ENCODE results near the gene HLA-F. TPM values are rescaled to one million over a fixed set of nuclear protein-coding genes. Genes with fewer than 3 reads are reported as not detected.
A peak's percentile ranks its signal among the peaks of the same experiment; 100 is the strongest.

Gene HLA-F
- total RNA-seq, 1 donor from 2014 or later: 32.3 TPM

DNA sequence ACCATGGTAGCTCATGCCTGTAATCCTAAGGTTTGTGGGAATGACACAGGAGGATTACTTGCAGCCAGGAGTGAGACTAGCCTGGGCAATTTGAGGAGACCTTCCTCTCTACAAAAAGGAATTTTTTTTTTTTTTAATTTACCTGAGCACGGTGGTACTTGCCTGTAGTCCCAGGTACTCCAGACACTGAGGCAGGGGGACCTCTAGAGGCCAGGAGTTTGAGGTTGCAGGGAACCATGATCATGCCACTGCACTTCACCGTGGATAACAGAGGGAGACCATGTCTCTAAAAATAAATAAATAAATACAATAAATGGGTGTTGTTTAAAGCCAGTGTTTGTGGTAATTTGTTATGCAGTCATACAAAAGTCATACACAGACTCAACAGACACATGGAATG, 2.4 kb upstream of the HLA-F start:
- DNase-seq: no peak
- intact Hi-C loops (cut with micrococcal nuclease): no loop called here
- ATAC-seq: no peak

DNA sequence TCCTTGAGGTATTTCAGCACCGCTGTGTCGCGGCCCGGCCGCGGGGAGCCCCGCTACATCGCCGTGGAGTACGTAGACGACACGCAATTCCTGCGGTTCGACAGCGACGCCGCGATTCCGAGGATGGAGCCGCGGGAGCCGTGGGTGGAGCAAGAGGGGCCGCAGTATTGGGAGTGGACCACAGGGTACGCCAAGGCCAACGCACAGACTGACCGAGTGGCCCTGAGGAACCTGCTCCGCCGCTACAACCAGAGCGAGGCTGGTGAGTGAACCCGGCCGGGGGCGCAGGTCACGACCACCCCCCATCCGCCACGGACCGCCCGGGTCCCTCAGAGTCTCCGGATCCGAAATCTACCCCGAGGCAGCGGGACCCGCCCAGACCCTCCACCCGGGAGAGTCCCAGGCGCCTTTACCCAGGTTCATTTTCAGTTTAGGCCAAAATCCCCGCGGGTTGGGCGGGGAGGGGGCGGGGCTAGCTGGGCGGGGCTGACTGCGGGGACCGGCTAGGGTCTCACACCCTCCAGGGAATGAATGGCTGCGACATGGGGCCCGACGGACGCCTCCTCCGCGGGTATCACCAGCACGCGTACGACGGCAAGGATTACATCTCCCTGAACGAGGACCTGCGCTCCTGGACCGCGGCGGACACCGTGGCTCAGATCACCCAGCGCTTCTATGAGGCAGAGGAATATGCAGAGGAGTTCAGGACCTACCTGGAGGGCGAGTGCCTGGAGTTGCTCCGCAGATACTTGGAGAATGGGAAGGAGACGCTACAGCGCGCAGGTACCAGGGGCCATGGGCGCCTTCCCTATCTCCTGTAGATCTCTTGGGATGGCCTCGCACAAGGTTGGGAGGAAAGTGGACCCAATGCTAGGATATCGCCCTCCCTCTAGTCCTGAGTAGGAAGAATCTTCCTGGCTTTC, 693 bp downstream of the HLA-F start:
- peak; percentile 75 for ATAC-seq
- intact Hi-C loops (cut with micrococcal nuclease): no loop called here
- DNase-seq: peak; percentile 66

DNA sequence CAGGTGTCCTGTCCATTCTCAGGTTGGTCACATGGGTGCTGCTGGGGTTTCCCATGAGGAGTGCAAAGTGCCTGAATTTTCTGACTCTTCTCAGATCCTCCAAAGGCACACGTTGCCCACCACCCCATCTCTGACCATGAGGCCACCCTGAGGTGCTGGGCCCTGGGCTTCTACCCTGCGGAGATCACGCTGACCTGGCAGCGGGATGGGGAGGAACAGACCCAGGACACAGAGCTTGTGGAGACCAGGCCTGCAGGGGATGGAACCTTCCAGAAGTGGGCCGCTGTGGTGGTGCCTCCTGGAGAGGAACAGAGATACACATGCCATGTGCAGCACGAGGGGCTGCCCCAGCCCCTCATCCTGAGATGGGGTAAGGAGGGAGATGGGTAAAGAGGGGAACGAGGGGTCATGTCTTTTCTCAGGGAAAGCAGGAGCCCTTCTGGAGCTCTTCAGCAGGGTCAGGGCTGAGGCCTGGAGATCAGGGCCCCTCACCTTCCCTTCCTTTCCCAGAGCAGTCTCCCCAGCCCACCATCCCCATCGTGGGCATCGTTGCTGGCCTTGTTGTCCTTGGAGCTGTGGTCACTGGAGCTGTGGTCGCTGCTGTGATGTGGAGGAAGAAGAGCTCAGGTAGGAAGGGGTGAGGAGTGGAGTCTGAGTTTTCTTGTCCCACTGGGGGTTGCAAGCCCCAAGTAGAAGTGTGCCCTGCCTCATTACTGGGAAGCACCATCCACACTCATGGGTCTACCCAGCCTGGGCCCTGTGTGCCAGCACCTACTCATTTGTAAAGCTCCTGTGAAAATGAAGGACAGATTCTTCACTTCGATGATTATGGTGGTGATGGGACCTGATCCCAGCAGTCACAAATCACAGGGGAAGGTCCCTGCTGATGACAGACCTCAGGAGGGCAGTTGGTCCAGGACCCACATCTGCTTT, 2.0 kb downstream of the HLA-F start:
- DNase-seq (no peak), ATAC-seq (no peak)
- intact Hi-C loops (cut with micrococcal nuclease): no loop called here

DNA sequence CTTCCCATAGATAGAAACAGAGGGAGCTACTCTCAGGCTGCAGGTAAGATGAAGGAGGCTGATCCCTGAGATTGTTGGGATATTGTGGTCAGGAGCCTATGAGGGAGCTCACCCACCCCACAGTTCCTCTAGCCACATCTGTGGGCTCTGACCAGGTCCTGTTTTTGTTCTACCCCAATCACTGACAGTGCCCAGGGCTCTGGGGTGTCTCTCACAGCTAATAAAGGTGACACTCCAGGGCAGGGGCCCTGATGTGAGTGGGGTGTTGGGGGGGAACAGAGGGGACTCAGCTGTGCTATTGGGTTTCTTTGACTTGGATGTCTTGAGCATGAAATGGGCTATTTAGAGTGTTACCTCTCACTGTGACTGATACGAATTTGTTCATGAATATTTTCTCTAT, 2.8 kb downstream of the HLA-F start:
- ATAC-seq (no peak), DNase-seq (no peak)
- intact Hi-C loops (cut with micrococcal nuclease): no loop called here

DNA sequence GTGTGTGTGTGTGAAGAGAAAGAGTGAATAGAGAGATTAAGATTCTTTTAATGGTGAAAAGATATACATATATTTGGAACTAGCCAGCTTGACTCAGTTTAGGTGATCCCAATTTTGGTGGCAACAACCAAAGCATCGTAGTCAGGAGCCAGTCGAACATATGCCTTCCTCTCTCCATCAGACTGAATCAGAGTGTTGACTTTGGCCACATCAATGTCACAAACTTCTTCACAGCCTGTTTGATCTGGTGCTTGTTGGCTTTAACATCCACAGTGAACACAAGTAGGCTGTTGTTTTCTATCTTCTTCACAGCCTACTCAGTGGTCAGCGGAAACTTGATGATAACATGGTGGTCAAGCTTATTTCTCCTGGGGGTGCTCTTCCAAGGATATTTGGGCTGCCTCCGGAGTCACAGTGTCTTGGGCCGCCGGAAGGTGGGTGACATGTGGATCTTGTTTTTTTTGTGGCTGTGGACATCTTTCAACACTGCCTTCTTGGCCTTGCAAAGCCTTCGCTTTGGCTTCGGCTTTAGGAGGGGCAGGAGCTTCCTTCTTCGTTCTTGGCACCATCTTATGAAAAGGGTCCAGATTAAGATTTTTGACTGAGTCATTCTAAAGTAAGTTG, 3.4 kb downstream of the HLA-F start:
- intact Hi-C loops (cut with micrococcal nuclease): no loop called here
- DNase-seq (no peak), ATAC-seq (no peak)

DNA sequence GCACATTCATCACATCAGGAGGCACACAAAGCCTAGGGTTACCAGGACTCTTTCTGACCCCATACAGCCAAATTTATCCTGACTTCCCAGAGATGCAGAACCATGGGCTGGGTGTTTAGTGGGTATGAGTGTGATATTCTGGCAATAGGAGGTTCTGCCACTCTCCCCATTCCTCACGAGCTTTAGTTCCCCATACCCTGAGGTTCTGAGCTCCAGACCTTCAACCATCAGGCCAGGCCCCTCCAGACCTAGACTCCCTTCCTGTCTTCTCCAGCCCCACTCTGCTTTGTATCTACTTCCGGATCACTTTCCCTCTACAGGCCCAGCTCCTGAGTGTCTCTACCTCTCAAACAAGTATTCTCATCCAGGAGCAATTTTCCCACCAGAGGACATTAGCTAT, 4.4 kb downstream of the HLA-F start:
- ATAC-seq (no peak), DNase-seq (no peak)
- intact Hi-C loops (cut with micrococcal nuclease): no loop called here

DNA sequence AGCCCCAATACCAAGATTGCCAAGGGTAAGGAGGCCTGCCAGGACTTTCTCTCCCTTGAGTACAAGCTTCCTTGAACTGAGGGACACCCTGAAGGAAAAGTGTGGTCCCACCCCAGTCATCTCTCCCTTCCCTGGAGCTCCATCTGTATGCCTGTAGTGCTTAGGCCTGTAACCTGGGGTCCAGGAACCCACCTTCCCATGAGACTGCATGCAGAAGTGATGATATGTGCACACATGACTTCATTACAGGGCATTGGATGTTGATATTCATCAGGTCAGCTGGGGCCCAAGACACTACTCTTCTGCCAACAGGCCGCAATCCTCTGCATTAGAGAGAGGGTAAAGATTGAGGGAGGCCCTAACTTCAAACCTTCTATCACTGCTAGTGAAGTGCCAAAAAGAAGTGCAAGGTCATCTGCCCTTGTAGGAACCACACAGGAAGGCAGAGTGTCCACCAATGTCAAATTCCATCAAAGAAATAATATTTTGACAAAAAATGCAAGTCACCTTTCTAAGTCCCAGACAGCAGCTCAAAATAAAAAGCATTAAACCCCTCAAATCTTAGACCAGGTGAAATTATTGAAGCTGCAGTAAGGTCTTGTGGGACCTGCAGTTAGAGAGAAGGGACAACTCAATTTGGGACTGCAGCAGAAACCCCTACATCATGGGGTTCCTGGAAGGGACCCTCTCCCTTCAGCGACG, 5.1 kb downstream of the HLA-F start:
- DNase-seq (no peak), ATAC-seq (no peak)
- intact Hi-C loops (cut with micrococcal nuclease): no loop called here

DNA sequence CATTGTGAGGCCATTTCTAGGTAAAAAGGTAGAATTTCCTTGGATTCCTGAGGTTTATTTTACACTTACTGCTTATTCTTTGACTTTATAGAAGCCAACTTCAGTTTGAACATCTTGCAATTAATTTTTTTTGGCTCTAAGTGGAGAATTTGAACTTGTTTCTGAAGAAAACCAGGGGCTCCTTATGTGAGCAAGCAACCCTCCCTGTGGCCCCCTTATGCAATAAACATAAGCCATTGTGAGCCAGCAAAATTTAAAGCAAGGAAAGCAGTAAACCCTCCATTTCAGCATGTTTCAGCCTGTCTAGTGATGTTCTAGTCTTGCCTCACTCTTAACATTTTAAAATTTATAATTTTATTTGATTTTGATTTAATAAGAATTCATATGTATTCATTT, 5.6 kb downstream of the HLA-F start:
- intact Hi-C loops (cut with micrococcal nuclease): no loop called here
- ATAC-seq (no peak), DNase-seq (no peak)

DNA sequence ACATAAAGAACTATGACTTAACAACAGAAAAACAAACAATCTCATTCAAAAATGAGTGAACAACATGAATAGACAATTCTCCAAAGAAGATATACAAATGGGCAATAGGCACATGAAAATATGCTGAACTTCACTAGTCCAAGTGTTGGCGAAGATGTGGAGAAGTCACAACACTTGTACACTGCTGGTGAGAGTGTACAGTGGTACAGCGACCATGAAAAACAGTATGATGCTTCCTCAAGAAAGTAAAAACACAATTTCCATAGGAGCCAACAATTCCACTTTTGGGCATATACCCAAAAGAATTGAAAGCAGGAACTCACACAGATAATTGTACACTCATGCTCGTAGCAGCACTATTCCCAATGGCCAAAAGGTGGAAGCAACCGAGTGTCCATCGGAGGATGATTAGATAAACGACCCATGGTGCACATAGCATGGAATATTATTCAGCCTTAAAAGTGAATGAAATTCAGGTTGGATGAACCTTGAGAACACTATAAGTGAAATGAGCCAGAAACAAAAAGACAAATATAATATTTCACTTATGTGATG, 6.6 kb downstream of the HLA-F start:
- intact Hi-C loops (cut with micrococcal nuclease): no loop called here
- ATAC-seq (no peak), DNase-seq (no peak)

DNA sequence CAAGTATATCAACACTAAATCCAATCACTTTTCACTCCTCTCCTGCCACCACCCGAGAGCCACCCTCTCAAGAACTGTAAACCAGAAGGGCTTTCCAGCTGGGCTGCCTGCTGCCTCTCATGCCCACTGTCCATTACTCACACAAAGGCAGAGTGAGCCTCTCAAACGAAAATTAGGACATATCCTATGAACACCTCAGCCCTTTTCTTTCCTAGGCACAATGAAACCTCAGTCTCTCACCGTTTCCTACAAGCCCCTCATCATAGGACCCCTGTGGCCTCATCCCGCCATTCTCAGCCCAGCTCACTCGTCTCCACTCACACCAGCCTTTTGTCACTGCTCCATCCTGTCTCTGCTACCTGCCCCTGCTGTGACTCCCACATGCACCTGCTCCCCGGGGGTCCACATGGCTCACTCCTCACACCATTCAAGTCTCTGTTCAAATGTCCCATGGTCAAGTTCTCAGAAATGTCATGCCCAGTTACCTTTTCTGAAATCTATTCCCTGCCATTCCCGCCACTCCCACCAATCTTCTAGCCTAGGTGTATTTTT, 7.4 kb downstream of the HLA-F start:
- intact Hi-C loops (cut with micrococcal nuclease): no loop called here
- DNase-seq (no peak), ATAC-seq (no peak)

DNA sequence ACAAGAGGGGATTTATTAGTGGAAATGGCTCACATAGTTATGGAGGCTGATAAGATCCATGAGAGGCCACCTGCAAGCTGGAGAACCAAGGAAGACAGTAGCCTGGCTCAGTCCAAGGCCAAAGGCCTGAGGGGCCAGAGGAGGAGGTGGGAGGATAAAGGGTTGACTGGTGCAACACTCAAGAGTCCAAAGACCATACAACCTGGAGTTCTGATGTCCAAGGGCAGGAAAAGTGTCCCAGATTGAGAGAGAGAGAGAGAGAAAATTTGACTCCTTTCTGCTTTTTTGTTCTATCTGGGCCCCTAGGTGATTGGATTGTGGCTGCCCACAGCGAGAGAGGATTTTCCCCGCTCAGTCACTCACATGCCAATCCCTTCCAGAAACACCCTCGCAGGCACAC, 8.0 kb downstream of the HLA-F start:
- DNase-seq: no peak
- no peak for ATAC-seq
- intact Hi-C loops (cut with micrococcal nuclease): no loop called here

DNA sequence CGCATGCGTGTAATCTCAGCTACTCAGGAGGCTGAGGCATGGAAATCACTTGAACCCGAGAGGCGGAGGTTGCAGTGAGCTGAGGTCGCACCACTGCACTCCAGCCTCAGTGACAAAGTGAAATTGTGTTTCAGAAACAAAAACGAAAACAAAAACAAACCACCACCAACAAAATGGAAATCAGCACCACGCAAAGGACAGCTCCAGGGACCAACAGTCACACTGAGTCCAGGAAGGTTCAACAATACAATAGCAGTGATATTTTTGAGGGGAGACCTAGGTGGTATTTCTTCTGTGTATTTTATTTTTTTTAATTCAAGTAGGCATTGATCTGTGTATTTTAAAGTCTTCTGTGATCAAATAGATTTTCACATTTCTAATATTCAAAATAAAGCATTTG, 9.8 kb downstream of the HLA-F start:
- ATAC-seq (no peak), DNase-seq (no peak)
- intact Hi-C loops (cut with micrococcal nuclease): no loop called here

DNA sequence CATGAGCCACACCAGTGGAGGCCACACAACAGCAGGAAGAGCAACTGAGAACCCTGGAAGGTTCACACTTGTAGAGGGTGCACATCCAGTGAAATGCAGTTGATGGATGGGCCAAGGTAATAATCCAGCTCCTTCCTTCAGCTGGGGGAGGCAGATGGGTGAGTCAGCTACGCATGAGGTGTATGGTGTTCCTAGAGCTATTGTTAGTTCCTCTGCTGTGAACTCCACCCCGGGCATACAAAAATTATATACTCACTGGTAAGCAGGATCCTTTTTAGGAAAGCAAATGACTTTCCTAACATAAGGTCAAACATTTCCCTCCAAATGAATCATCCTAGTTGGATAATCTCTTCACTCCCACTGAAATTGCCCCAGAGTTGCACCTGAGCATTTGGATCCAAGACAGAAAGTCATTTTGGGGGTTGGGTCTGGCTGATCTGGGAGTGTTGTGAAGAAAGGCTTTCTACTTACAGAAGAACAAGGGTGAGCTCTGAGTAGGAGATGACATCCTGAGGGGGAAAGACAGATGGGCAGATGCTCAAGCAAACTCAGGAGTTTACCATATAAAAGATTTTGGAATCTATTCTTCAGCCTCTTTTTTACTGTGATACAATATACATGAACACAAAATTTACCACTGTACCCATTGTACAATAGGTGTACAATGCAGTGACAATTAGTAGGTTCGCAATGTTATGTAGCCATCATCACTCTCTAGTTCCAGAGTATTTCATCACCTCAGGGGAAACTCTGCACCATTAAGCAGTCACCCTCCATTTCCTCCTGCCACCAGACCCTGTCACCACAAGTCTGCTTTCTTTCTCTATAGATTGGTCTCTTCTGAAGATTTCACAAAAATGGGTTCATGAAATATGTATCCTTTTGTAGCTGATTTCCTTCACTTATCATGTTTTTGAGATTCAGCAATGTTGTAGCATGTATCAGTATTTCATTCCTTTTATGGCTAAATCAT, 11.1 kb downstream of the HLA-F start:
- intact Hi-C loops (cut with micrococcal nuclease): no loop called here
- DNase-seq (no peak), ATAC-seq (no peak)

DNA sequence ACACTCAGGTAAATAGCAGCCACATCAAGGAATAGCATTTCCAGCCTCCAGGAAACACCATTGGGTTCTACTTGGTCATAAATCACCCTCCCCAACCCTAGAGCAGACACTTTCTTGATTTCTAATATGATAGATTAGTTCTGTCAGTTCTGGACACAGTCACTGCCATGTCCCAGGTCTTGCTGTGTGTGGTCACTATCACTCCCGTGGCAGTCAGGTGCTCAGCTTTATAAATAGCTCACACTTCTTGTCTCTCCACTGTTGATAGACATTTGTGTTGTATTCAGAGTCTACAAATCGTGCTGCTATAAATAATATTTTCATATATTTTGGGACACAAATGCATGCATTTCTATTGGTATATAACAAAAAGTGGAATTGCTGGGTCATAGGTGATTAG, 13.3 kb downstream of the HLA-F start:
- intact Hi-C loops (cut with micrococcal nuclease): no loop called here
- ATAC-seq: peak; percentile 86

DNA sequence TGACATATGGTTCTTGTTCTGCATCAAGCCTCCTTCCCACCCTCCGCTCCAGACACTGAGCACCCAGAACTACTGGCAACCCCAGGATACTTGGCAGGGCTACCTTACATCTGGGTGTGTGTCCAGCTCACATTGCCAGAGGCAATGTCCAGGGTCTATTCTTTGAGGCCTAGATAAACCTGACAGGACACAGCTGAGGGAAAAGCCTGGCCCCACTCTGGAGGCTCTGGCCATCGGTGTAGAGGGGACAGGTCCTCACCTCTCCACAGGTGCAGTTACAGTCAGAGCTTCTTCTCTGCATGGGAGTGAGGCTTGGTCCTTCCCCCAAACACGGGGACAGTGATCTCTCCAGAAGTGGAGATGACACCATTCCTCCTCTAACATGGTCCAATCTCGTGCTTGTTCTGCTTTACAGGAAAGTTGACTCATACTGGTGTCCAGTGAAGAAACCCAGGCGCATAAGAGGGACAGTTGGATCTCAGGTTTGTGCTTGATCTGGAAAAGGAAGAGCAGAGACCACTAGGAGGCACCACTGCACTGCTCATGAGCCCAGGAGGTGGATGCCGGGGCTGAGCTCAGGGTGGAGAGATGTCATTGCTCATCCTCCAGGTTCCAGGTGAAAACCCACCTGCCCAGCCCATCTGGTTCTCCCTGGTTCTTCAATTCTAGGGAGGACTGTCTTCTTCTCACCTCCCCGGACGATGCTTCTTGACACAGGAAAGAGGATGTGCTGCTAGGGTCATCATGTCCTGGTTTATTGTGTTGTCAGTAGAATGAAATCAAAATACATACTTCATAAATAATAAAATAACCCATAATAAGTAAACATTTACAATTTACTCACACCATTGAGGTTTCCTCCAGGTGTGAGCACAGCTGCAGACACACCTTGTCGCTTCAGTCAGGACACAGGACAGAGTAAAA, 14.7 kb downstream of the HLA-F start:
- ATAC-seq (peak; percentile 90), DNase-seq (peak; percentile 55)
- intact Hi-C loops (cut with micrococcal nuclease): no loop called here

More for the DNA sequence above, 13.3 kb downstream of the HLA-F start:
- no peak for DNase-seq

DNA sequence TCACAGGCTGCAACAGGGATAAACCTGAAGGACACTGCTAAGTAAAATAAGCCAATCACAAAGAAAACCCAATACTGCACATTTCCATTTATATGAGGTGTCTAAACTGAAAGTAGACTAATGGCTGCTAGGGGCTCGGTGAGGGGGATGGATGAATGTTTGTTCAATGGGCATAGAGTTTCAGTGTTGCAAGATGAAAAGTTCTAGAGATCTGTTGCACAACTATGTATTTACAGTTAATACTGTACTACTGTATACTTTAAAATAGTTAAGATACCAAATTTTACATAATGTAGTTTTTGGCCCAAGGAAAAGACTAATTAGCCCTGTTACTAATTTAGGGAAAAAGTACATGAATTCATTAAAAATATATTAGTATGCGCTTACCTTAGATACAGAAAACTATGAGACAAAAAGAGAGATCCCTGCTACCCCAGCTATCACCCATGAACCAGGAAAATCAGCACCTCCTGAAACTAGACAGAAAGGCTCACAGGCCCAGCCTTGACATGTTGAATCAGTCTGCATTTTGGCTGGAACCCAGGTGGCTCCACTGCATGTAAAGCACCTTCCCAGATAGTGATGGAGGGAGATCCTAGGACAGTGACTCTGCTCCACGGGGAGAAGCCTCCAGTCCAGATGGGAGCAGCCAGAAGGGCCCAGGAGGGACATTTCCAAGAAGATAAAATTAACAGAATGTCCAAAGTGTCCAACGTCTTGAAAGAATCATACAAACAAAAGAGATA, 16.1 kb downstream of the HLA-F start:
- DNase-seq (no peak), ATAC-seq (no peak)
- intact Hi-C loops (cut with micrococcal nuclease): no loop called here
